ENCODE results near the gene DENND4C. TPM values are rescaled to one million over a fixed set of nuclear protein-coding genes. Genes with fewer than 3 reads are reported as not detected.

Gene DENND4C
- total RNA-seq, 1 experiment from 2014 or later, result 40.1 TPM

- DNase-seq, result no peak
- Mint-ChIP-seq H3K4me3 (ENCODE audit: unreplicated experiment) (no peak overlapping the region), H3K9me3 (ENCODE audit: unreplicated experiment) (no peaks in the 10 kb centered on the region), H3K27me3 (ENCODE audit: insufficient read depth, unreplicated experiment) (no peaks in the 10 kb centered on the region), H3K27ac (ENCODE audit: unreplicated experiment) (no peak overlapping the region), H3K4me1 (ENCODE audit: low read depth, unreplicated experiment) (peaks cover 17% of the 10 kb centered on the region), H3K36me3 (ENCODE audit: insufficient read depth, unreplicated experiment) (peaks cover 13% of the 10 kb centered on the region)
- ChIA-PET CTCF (no interaction called here), POLR2A (no interaction called here)
- no TSS peak for BruUV-seq (replicated peaks)
- no peak for TF ChIP-seq CTCF (IDR thresholded peaks at IDR 0.05; ENCODE audit: insufficient read depth in 1 of 2, low read depth in 1 of 2, low read length in 1 of 2, severe bottlenecking in 1 of 2, unreplicated experiment in 1 of 2)
- intact Hi-C loops (cut with micrococcal nuclease; ENCODE audit: unreplicated experiment), result no loop called here
- H3K27me3 ChIP-seq (replicated peaks; ENCODE audit: control insufficient read depth, insufficient read depth, low read length), result no peaks in the 10 kb centered on the region
- no peaks in the 10 kb centered on the region for H3K36me3 ChIP-seq (ENCODE audit: control insufficient read depth, insufficient read depth, low read length)
- no peaks in the 10 kb centered on the region for H3K9me3 ChIP-seq
- H3K4me1 ChIP-seq, result peaks cover 18% of the 10 kb centered on the region
- H3K4me3 ChIP-seq (ENCODE audit: low read depth, low read length), result no peak overlapping the region
These were observed 21.8 kb downstream of the DENND4C start for GRCh38 chr9:19252174-19252884.

- H3K27me3 Mint-ChIP-seq (ENCODE audit: insufficient read depth, unreplicated experiment), result no peaks in the 10 kb centered on the region
- no peak for DNase-seq
- H3K4me3 Mint-ChIP-seq (ENCODE audit: unreplicated experiment), result no peak overlapping the region
- no peaks in the 10 kb centered on the region for H3K9me3 Mint-ChIP-seq (ENCODE audit: unreplicated experiment)
- ChIA-PET POLR2A (no interaction called here), CTCF (no interaction called here)
- no peak for TF ChIP-seq CTCF (IDR thresholded peaks at IDR 0.05; ENCODE audit: insufficient read depth in 1 of 2, low read depth in 1 of 2, low read length in 1 of 2, severe bottlenecking in 1 of 2, unreplicated experiment in 1 of 2)
- peaks cover 13% of the 10 kb centered on the region for H3K4me1 Mint-ChIP-seq (ENCODE audit: low read depth, unreplicated experiment)
- H3K4me3 ChIP-seq (ENCODE audit: low read depth, low read length), result no peak overlapping the region
- H3K27ac Mint-ChIP-seq (ENCODE audit: unreplicated experiment), result no peak overlapping the region
- no peaks in the 10 kb centered on the region for H3K36me3 ChIP-seq (ENCODE audit: control insufficient read depth, insufficient read depth, low read length)
- intact Hi-C loops (cut with micrococcal nuclease; ENCODE audit: unreplicated experiment), result no loop called here
- no TSS peak for BruUV-seq (replicated peaks)
- H3K27me3 ChIP-seq (replicated peaks; ENCODE audit: control insufficient read depth, insufficient read depth, low read length), result no peaks in the 10 kb centered on the region
- H3K36me3 Mint-ChIP-seq (ENCODE audit: insufficient read depth, unreplicated experiment), result peaks cover 17% of the 10 kb centered on the region
- H3K4me1 ChIP-seq, result peaks cover 17% of the 10 kb centered on the region
- H3K9me3 ChIP-seq, result no peaks in the 10 kb centered on the region
These were observed 22.4 kb downstream of the DENND4C start for GRCh38 chr9:19252885-19253219.

GRCh38 chr9:19255112-19255511 is 24.6 kb downstream of the DENND4C start:
- no TSS peak for BruUV-seq (replicated peaks)
- no peaks in the 10 kb centered on the region for H3K36me3 ChIP-seq (ENCODE audit: control insufficient read depth, insufficient read depth, low read length)
- H3K27me3 ChIP-seq (replicated peaks; ENCODE audit: control insufficient read depth, insufficient read depth, low read length), result no peaks in the 10 kb centered on the region
- ChIA-PET CTCF (no interaction called here), POLR2A (no interaction called here)
- no peak overlapping the region for H3K4me3 ChIP-seq (ENCODE audit: low read depth, low read length)
- Mint-ChIP-seq H3K4me1 (ENCODE audit: low read depth, unreplicated experiment) (peaks cover 11% of the 10 kb centered on the region), H3K36me3 (ENCODE audit: insufficient read depth, unreplicated experiment) (peaks cover 14% of the 10 kb centered on the region), H3K27ac (ENCODE audit: unreplicated experiment) (no peak overlapping the region), H3K27me3 (ENCODE audit: insufficient read depth, unreplicated experiment) (no peaks in the 10 kb centered on the region), H3K4me3 (ENCODE audit: unreplicated experiment) (no peak overlapping the region), H3K9me3 (ENCODE audit: unreplicated experiment) (no peaks in the 10 kb centered on the region)
- H3K4me1 ChIP-seq, result peaks cover 12% of the 10 kb centered on the region
- no peaks in the 10 kb centered on the region for H3K9me3 ChIP-seq
- intact Hi-C loops (cut with micrococcal nuclease; ENCODE audit: unreplicated experiment), result no loop called here
- no peak for TF ChIP-seq CTCF (IDR thresholded peaks at IDR 0.05; ENCODE audit: insufficient read depth in 1 of 2, low read depth in 1 of 2, low read length in 1 of 2, severe bottlenecking in 1 of 2, unreplicated experiment in 1 of 2)
- DNase-seq, result no peak

Measured in Caco-2 (cell line).